Measurements from ENCODE around the gene SETBP1.

Gene SETBP1

GRCh38 chr18:44841221-44841620 is 160.5 kb downstream of the SETBP1 start:
- no peak for DNase-seq (ENCODE audit: insufficient read length)
- TF ChIP-seq TAF1 (IDR thresholded peaks at IDR 0.05; ENCODE audit: borderline replicate concordance, low read depth, low read length) (no peak), POLR2AphosphoS5 (IDR thresholded peaks at IDR 0.05; ENCODE audit: low read depth, low read length) (no peak), POLR2A (IDR thresholded peaks at IDR 0.05; ENCODE audit: low read depth, low read length) (no peak)
- no peak for FAIRE-seq

GRCh38 chr18:44841752-44842587 is 161.3 kb downstream of the SETBP1 start:
- TF ChIP-seq TAF1 (IDR thresholded peaks at IDR 0.05; ENCODE audit: borderline replicate concordance, low read depth, low read length): no peak
- FAIRE-seq: no peak
- no peak for DNase-seq (ENCODE audit: insufficient read length)

- no peak for DNase-seq (ENCODE audit: insufficient read length)
- FAIRE-seq: peak; percentile 70
- TF ChIP-seq POLR2A (IDR thresholded peaks at IDR 0.05; ENCODE audit: low read depth, low read length) (no peak), POLR2AphosphoS5 (IDR thresholded peaks at IDR 0.05; ENCODE audit: low read depth, low read length) (no peak), TAF1 (IDR thresholded peaks at IDR 0.05; ENCODE audit: borderline replicate concordance, low read depth, low read length) (no peak)
Measured at GRCh38 chr18:44842588-44843412, 162.1 kb downstream of the SETBP1 start.

GRCh38 chr18:44844486-44844885 is 163.8 kb downstream of the SETBP1 start:
- DNase-seq (ENCODE audit: insufficient read length) (no peak), FAIRE-seq (no peak)
- TF ChIP-seq POLR2AphosphoS5 (IDR thresholded peaks at IDR 0.05; ENCODE audit: low read depth, low read length) (no peak), TAF1 (IDR thresholded peaks at IDR 0.05; ENCODE audit: borderline replicate concordance, low read depth, low read length) (no peak), POLR2A (IDR thresholded peaks at IDR 0.05; ENCODE audit: low read depth, low read length) (no peak)

- DNase-seq (ENCODE audit: insufficient read length) (no peak), FAIRE-seq (no peak)
- TF ChIP-seq POLR2A (IDR thresholded peaks at IDR 0.05; ENCODE audit: low read depth, low read length): no peak
- TF ChIP-seq POLR2AphosphoS5 (IDR thresholded peaks at IDR 0.05; ENCODE audit: low read depth, low read length): no peak
- TF ChIP-seq TAF1 (IDR thresholded peaks at IDR 0.05; ENCODE audit: borderline replicate concordance, low read depth, low read length): no peak
Measured at GRCh38 chr18:44846450-44846849, 165.8 kb downstream of the SETBP1 start.

GRCh38 chr18:44848644-44849335 is 168.1 kb downstream of the SETBP1 start:
- no peak for TF ChIP-seq POLR2A (IDR thresholded peaks at IDR 0.05; ENCODE audit: low read depth, low read length)
- no peak for TF ChIP-seq POLR2AphosphoS5 (IDR thresholded peaks at IDR 0.05; ENCODE audit: low read depth, low read length)
- TF ChIP-seq TAF1 (IDR thresholded peaks at IDR 0.05; ENCODE audit: borderline replicate concordance, low read depth, low read length): no peak
- FAIRE-seq: no peak
- no peak for DNase-seq (ENCODE audit: insufficient read length)

DNA sequence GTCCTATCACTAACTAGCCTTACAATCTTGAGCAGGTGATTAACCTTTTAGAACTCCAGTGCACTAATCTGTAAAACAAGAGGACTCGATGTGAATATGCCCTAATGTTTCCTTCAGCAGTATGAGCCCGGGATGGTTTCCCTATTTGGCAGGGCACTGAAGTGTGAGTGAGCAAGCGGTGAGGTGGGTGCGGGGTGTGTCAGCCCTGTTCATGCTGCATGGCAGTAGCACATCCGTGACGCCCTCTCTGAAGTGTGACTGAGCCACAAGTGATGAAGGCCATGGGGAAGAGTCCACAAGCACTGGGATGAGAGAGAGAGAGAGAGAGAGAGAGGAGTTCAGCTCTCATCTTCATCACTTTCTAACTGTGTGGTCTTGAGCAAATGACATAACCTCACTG is 168.7 kb downstream of the SETBP1 start:
- TF ChIP-seq POLR2AphosphoS5 (IDR thresholded peaks at IDR 0.05; ENCODE audit: low read depth, low read length): no peak
- no peak for TF ChIP-seq TAF1 (IDR thresholded peaks at IDR 0.05; ENCODE audit: borderline replicate concordance, low read depth, low read length)
- no peak for TF ChIP-seq POLR2A (IDR thresholded peaks at IDR 0.05; ENCODE audit: low read depth, low read length)
- DNase-seq (ENCODE audit: insufficient read length): no peak
- FAIRE-seq: no peak

DNA sequence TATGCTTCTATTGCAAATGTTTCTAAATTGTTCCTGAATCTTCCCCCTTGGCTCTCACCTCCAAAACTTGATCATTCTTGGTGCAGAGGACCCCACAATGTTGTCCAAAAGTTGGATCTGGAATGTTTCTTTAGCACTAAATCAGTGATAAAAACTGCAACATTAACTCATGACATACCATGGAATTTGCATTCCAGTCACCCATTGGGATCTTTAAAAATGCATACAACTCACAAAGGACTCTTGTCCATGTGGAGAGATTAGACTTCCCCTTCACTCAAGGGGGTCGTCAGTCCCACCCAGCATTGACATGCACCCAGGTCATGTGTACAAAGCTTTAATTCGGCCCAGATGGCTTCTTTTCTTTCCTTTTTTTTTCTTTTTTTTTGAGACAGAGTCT is 169.3 kb downstream of the SETBP1 start:
- no peak for TF ChIP-seq POLR2AphosphoS5 (IDR thresholded peaks at IDR 0.05; ENCODE audit: low read depth, low read length)
- FAIRE-seq (no peak), DNase-seq (ENCODE audit: insufficient read length) (no peak)

GRCh38 chr18:44851856-44852621 is 171.4 kb downstream of the SETBP1 start:
- FAIRE-seq (no peak), DNase-seq (ENCODE audit: insufficient read length) (no peak)
- TF ChIP-seq TAF1 (IDR thresholded peaks at IDR 0.05; ENCODE audit: borderline replicate concordance, low read depth, low read length) (no peak), POLR2A (IDR thresholded peaks at IDR 0.05; ENCODE audit: low read depth, low read length) (no peak), POLR2AphosphoS5 (IDR thresholded peaks at IDR 0.05; ENCODE audit: low read depth, low read length) (no peak)

DNA sequence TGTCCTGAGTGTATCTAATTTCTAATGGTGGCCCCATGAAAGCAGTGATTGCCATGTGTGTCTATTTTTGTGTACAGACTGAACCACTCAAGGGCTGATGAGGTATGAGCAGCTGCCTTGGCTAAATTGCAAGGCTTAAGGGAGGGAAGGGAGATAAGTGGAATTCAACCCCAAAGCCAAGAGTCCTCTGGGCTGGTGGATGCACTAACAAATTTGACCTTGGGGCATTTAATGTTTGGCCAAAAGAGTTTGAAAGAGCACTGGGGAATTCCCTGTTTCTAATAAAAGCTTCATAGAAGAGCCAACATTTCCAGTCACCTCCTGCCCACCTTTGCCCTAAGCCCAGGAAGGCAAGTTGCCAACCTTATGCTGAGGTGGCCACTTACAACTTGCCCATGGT is 172.1 kb downstream of the SETBP1 start:
- DNase-seq (ENCODE audit: insufficient read length): no peak
- peak; percentile 56 for FAIRE-seq
- no peak for TF ChIP-seq POLR2AphosphoS5 (IDR thresholded peaks at IDR 0.05; ENCODE audit: low read depth, low read length)

- FAIRE-seq: peak; percentile 36
Measured at GRCh38 chr18:44853430-44853829, 172.7 kb downstream of the SETBP1 start.

More at GRCh38 chr18:44853430-44853829, 172.7 kb downstream of the SETBP1 start:
- DNase-seq (ENCODE audit: insufficient read length): no peak
- no peak for TF ChIP-seq POLR2AphosphoS5 (IDR thresholded peaks at IDR 0.05; ENCODE audit: low read depth, low read length)
- no peak for TF ChIP-seq TAF1 (IDR thresholded peaks at IDR 0.05; ENCODE audit: borderline replicate concordance, low read depth, low read length)
- no peak for TF ChIP-seq POLR2A (IDR thresholded peaks at IDR 0.05; ENCODE audit: low read depth, low read length)
